A549 (cell line): ENCODE data around the gene PBXIP1.

Experiments used
- CBX2 ChIP-seq: fragments of 200-600 bp; sonication (generic); IDR thresholded peaks from 2 replicates; pipeline ENCODE4 v1.6.1; 2016; ENCODE audit warnings: low read depth, mild to moderate bottlenecking, borderline replicate concordance
- EHMT2 ChIP-seq: fragments of 200-600 bp; sonication (generic); IDR thresholded peaks from 2 replicates; pipeline ENCODE4 v1.6.1; 2016; ENCODE audit warnings: antibody characterized with exemption, low read depth, mild to moderate bottlenecking, moderate library complexity
- KDM1A ChIP-seq: fragments of 200-600 bp; sonication (generic); IDR thresholded peaks from 2 replicates; pipeline ENCODE4 v1.6.1; 2016; ENCODE audit warnings: low read depth, mild to moderate bottlenecking
- RAD21 ChIP-seq, 2 experiments: fragments of >200 bp in 1 of 2; sonication (Bioruptor Twin) in 1 of 2; formaldehyde crosslinking in 1 of 2; IDR thresholded peaks in 1 of 2; conservative IDR thresholded peaks in 1 of 2; 2 replicates in 1 of 2; 3 replicates in 1 of 2; pipeline ENCODE4 v1.6.1; 2012 to 2018; ENCODE audit warnings: inconsistent platforms in 1 of 2

- no peak for TF ChIP-seq CBX2
- no peak for TF ChIP-seq KDM1A
- TF ChIP-seq RAD21 (conservative IDR thresholded peaks at IDR 0.05 in 1 of 2, IDR thresholded peaks at IDR 0.05 in 1 of 2): no peak
- no peak for TF ChIP-seq EHMT2
Measured at GRCh38 chr1:154962795-154963330, 7.0 kb upstream of the PBXIP1 start.
